C4-2B (cell line): ENCODE measurements around the gene SLC25A2.

ENCODE experiments used
- CTCF ChIP-seq: fragments of 450-650 bp; conservative IDR thresholded peaks from 2 replicates; pipeline ENCODE4 v1.5.1; 2017; ENCODE audit warnings: mild to moderate bottlenecking
- ZFX ChIP-seq: fragments of 450-650 bp; IDR thresholded peaks from 2 replicates; pipeline ENCODE4 v1.6.1; 2017

- TF ChIP-seq CTCF = no peak
- TF ChIP-seq ZFX = no peak
These were observed 38.9 kb upstream of the SLC25A2 start for GRCh38 chr5:141342773-141343172.
